H54 (cell line): ENCODE measurements around the gene AGAP3.

Source experiments
- DNase-seq: peaks from one replicate; pipeline ENCODE4 v3.0.0; 2011; ENCODE audit warnings: low spot score, mixed read lengths; ENCODE audit not compliant: insufficient read length
- FAIRE-seq: peaks from 3 replicates; lab custom pipeline; 2011; peaks lifted over from hg19 to GRCh38; lab: Jason Lieb, UNC
- POLR2A ChIP-seq: IDR thresholded peaks from 2 replicates; pipeline ENCODE4 v1.6.1; 2011; ENCODE audit warnings: low read depth, mild to moderate bottlenecking, low read length

The AGAP3 gene

GRCh38 chr7:151134743-151135524 is 48.7 kb downstream of the AGAP3 start:
- TF ChIP-seq POLR2A = no peak
- DNase-seq = no peak
- no peak for FAIRE-seq

GRCh38 chr7:151135525-151135845 is 49.2 kb downstream of the AGAP3 start:
- TF ChIP-seq POLR2A = no peak
- FAIRE-seq (no peak), DNase-seq (no peak)

GRCh38 chr7:151135866-151136843 is 49.9 kb downstream of the AGAP3 start:
- no peak for TF ChIP-seq POLR2A
- DNase-seq = no peak
- no peak for FAIRE-seq

- TF ChIP-seq POLR2A = no peak
These were observed 50.9 kb downstream of the AGAP3 start for GRCh38 chr7:151137076-151137675.

GRCh38 chr7:151137791-151138152 is 51.5 kb downstream of the AGAP3 start:
- no peak for FAIRE-seq
- TF ChIP-seq POLR2A = no peak
- no peak for DNase-seq

More at GRCh38 chr7:151137076-151137675, 50.9 kb downstream of the AGAP3 start:
- DNase-seq = no peak
- FAIRE-seq = no peak

GRCh38 chr7:151138153-151138851 is 52.0 kb downstream of the AGAP3 start:
- FAIRE-seq (no peak), DNase-seq (no peak)
- no peak for TF ChIP-seq POLR2A

- no peak for TF ChIP-seq POLR2A
- DNase-seq (no peak), FAIRE-seq (no peak)
These were observed 53.0 kb downstream of the AGAP3 start for GRCh38 chr7:151139071-151139790.

GRCh38 chr7:151139791-151140190 is 53.5 kb downstream of the AGAP3 start:
- no peak for DNase-seq
- no peak for TF ChIP-seq POLR2A
- FAIRE-seq = no peak

GRCh38 chr7:151140826-151141225 is 54.6 kb downstream of the AGAP3 start:
- DNase-seq = no peak
- no peak for FAIRE-seq
- TF ChIP-seq POLR2A = no peak

GRCh38 chr7:151141311-151141854 is 55.1 kb downstream of the AGAP3 start:
- no peak for DNase-seq
- TF ChIP-seq POLR2A = no peak
- no peak for FAIRE-seq

- no peak for TF ChIP-seq POLR2A
- FAIRE-seq = no peak
- DNase-seq = no peak
These were observed 55.8 kb downstream of the AGAP3 start for GRCh38 chr7:151141855-151142685.

GRCh38 chr7:151142686-151143040 is 56.4 kb downstream of the AGAP3 start:
- DNase-seq (no peak), FAIRE-seq (no peak)
- no peak for TF ChIP-seq POLR2A
